Vagina (tissue), 2 donors: ENCODE measurements around the gene GRIN2A. TPM values are rescaled to one million over a fixed set of nuclear protein-coding genes. Genes with fewer than 3 reads are reported as not detected.

Source experiments
- DNase-seq, 2 donors: peaks; one replicate each; pipeline ENCODE4 v3.0.0-alpha.2; 2017; ENCODE audit errors: extremely low spot score in 2 of 2
- H3K27ac ChIP-seq: fragments of 200-600 bp; sonication (generic); one replicate; pipeline ENCODE4 v1.5.1; 2019
- H3K27me3 ChIP-seq: fragments of 200-600 bp; sonication (generic); one replicate; pipeline ENCODE4 v1.5.1; 2019
- H3K36me3 ChIP-seq, 2 donors: fragments of 200-600 bp; sonication (generic); one replicate each; pipeline ENCODE4 v1.5.1; 2017 to 2019
- H3K4me1 ChIP-seq: fragments of 200-600 bp; sonication (generic); one replicate; pipeline ENCODE4 v1.5.1; 2019
- H3K4me3 ChIP-seq, 2 donors: fragments of 200-600 bp; sonication (generic); 1 replicate in 1 of 2; 2 replicates in 1 of 2; pipeline ENCODE4 v1.5.1; 2016 to 2019
- H3K9me3 ChIP-seq: fragments of 200-600 bp; sonication (generic); one replicate; pipeline ENCODE4 v1.5.1; 2019
- POLR2A ChIP-seq, 2 donors: fragments of 450-650 bp; IDR thresholded peaks; one replicate each; pipeline ENCODE4 v1.6.1; 2017; ENCODE audit warnings: antibody characterized with exemption in 2 of 2, mild to moderate bottlenecking in 2 of 2, moderate library complexity in 2 of 2
- POLR2AphosphoS5 ChIP-seq, 2 donors: sonication (generic); formaldehyde crosslinking; IDR thresholded peaks; one replicate each; pipeline ENCODE4 v1.9.0; 2017; ENCODE audit warnings: antibody characterized with exemption in 2 of 2, mild to moderate bottlenecking in 2 of 2, low read depth in 1 of 2; ENCODE audit not compliant: insufficient read depth in 1 of 2
- intact Hi-C: fragments of 100-400 bp; cut with DNase I; formaldehyde crosslinking; loops from one replicate; pipeline ENCODE4 v1.15.1; 2023
- total RNA-seq: library from RNA; depleted of rRNA; stranded (reverse); fragments of >200 nt; gene quantifications from one replicate; pipeline ENCODE4 v1.2.3, GENCODE V29; 2016
- TF ChIP-seq, protein P1 (sequence below), 3 experiments: fragments of 450-650 bp in 2 of 3; fragments of 200-600 bp in 1 of 3; sonication (generic) in 1 of 3; IDR thresholded peaks; one replicate each; pipeline ENCODE4 v1.5.1; 2017 to 2019; ENCODE audit warnings: antibody characterized with exemption in 3 of 3, mild to moderate bottlenecking in 2 of 3, moderate library complexity in 2 of 3

GRIN2A gene
- total RNA-seq, 1 donor from 2014 or later = 1.5 TPM

DNA sequence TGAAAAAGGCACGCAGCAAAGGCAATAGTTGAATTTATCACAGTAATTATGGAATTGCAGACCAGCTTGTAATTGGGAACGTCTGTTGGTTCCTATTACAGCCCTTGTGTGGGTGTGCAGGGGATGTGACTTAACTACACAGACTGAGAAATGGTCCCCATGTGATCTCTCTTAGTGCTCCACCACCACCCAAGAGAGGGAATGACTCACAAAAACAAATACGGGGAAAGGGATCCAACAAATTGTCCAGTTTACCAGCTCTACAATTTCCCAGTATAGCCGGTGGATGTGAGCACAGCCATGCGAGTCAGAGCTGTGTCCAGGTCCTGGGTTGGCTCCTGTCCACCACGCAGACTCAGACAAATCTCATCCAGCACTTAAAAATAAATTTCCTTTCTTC, 337.9 kb downstream of the GRIN2A start:
- intact Hi-C loops = no loop called here
- Histone ChIP-seq H3K4me3 (no peak overlapping the region), H3K9me3 (no peaks in the 10 kb centered on the region), H3K36me3 (no peaks in the 10 kb centered on the region), H3K27ac (no peak overlapping the region), H3K27me3 (no peaks in the 10 kb centered on the region), H3K4me1 (no peaks in the 10 kb centered on the region)
- TF ChIP-seq POLR2AphosphoS5 (IDR thresholded peaks at IDR 0.05; ENCODE audit: insufficient read depth in 1 of 2, low read depth in 1 of 2) = no peak
- TF ChIP-seq POLR2A (IDR thresholded peaks at IDR 0.05) = no peak
- TF ChIP-seq, protein P1, sequence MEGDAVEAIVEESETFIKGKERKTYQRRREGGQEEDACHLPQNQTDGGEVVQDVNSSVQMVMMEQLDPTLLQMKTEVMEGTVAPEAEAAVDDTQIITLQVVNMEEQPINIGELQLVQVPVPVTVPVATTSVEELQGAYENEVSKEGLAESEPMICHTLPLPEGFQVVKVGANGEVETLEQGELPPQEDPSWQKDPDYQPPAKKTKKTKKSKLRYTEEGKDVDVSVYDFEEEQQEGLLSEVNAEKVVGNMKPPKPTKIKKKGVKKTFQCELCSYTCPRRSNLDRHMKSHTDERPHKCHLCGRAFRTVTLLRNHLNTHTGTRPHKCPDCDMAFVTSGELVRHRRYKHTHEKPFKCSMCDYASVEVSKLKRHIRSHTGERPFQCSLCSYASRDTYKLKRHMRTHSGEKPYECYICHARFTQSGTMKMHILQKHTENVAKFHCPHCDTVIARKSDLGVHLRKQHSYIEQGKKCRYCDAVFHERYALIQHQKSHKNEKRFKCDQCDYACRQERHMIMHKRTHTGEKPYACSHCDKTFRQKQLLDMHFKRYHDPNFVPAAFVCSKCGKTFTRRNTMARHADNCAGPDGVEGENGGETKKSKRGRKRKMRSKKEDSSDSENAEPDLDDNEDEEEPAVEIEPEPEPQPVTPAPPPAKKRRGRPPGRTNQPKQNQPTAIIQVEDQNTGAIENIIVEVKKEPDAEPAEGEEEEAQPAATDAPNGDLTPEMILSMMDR (IDR thresholded peaks at IDR 0.05) = no peak
- no peak for DNase-seq

DNA sequence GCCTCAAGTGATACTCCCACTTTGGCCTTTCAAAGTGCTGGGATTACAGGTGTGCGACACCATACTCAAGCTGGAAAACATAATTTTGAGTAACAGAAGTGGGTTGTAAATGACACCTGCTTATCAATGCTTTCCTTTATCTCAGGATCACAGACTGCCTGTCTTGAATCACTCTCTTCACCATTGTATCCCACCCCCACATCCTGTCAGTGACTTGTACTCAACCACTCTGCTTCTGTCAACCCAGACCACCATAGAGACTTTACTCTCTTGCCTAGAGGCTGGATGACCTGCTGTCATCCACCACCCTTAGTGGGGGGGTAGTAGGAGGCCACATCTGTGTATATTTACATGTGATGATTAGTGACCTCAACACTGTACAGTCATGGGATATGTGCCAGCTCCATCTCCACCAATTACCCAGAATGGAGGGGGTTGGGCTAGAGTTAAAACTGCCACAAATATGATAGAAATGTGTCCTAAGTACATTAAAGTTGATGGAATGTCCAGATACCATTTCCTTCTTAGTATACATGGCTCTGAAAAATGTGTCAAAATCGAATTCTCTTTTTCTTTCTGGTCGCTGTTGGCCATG, 338.7 kb downstream of the GRIN2A start:
- no peaks in the 10 kb centered on the region for H3K36me3 ChIP-seq
- H3K9me3 ChIP-seq = no peaks in the 10 kb centered on the region
- no peaks in the 10 kb centered on the region for H3K4me1 ChIP-seq
- TF ChIP-seq POLR2AphosphoS5 (IDR thresholded peaks at IDR 0.05; ENCODE audit: insufficient read depth in 1 of 2, low read depth in 1 of 2) (no peak), POLR2A (IDR thresholded peaks at IDR 0.05) (no peak)
- TF ChIP-seq, protein P1 (IDR thresholded peaks at IDR 0.05) = no peak
- no peaks in the 10 kb centered on the region for H3K27me3 ChIP-seq
- DNase-seq = no peak
- no peak overlapping the region for H3K4me3 ChIP-seq
- H3K27ac ChIP-seq = no peak overlapping the region
- intact Hi-C loops = no loop called here

DNA sequence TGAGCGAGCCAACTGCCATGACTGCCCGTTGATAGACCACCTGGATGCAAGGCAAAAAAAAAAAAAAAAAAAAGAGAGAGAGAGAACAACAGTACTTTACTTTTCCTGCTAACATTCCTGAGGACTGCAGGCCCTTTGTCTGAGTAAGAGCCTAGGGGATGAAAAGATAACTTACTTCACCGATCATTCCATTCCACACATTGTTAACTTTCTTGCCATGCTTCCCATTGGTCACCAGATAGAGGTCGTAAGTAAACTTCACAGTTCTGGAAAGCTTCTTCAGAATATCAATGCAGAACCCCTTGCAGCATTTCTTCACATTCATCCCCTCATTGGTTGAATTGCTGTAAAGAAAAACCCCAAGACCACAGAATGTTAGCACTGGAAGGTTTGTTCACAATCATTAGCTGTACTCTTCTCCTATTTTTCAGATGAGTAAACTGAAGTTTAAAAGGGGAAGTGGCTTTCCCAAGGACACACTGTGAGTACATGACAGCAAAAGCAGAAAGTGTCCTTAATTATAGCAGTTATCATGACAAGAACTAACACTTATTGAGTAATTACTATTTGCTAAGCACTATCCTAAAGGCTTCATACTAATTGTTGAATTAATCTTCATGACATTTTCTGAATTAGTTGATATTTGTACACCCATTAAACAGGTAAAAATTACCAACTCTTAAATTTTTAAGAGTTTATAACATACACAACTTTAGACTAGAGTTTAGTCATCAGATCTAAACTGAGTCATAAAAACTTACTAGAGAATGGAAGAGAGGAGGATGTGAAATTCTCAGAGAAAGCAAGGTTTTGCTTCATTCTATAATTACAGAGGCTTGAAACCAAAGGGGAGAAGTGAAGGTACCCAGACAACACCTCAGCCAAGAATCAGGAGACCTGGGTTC, 341.2 kb downstream of the GRIN2A start:
- intact Hi-C loops = no loop called here

DNA sequence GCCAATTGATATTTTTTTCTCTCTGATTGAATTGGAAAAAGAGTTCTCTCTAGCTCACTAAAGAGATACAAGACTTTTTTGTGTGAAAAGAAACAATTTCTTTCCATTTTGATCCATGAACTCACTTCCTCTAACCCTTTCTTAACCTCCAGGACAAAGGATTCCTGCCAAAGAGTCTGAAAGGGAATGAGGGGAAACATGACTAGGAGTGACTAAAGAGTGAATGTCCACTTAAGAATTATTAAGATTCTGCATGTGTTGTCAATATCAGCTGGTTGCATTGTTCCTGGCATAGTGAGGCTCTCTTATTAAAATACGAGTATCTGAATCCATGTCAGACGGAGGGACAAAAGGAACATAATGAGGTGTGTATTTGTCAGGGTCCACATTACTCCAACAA, 344.7 kb downstream of the GRIN2A start:
- Histone ChIP-seq H3K27ac (no peak overlapping the region), H3K4me3 (no peak overlapping the region), H3K4me1 (no peaks in the 10 kb centered on the region), H3K27me3 (no peaks in the 10 kb centered on the region), H3K9me3 (no peaks in the 10 kb centered on the region), H3K36me3 (no peaks in the 10 kb centered on the region)
- no peak for DNase-seq
- intact Hi-C loops = no loop called here
- TF ChIP-seq POLR2AphosphoS5 (IDR thresholded peaks at IDR 0.05; ENCODE audit: insufficient read depth in 1 of 2, low read depth in 1 of 2) (no peak), POLR2A (IDR thresholded peaks at IDR 0.05) (no peak)
- TF ChIP-seq, protein P1 (IDR thresholded peaks at IDR 0.05) = no peak

More for the DNA sequence above, 341.2 kb downstream of the GRIN2A start:
- H3K27me3 ChIP-seq = no peaks in the 10 kb centered on the region
- no peak for DNase-seq
- H3K4me3 ChIP-seq = no peak overlapping the region
- no peaks in the 10 kb centered on the region for H3K36me3 ChIP-seq
- H3K27ac ChIP-seq = no peak overlapping the region
- H3K4me1 ChIP-seq = no peaks in the 10 kb centered on the region
- no peak for TF ChIP-seq POLR2AphosphoS5 (IDR thresholded peaks at IDR 0.05; ENCODE audit: insufficient read depth in 1 of 2, low read depth in 1 of 2)
- TF ChIP-seq, protein P1 (IDR thresholded peaks at IDR 0.05) = no peak
- no peak for TF ChIP-seq POLR2A (IDR thresholded peaks at IDR 0.05)
- H3K9me3 ChIP-seq = no peaks in the 10 kb centered on the region
